GM18861 (cell line): ENCODE results near the gene FOXD4L3.
"Not testable (repeated sequence)": the region's sequence is repeated elsewhere in the genome, so short reads cannot be mapped to it uniquely, and the experiment has no call there.

Experiments used
- ATAC-seq: cut with Tn5 transposase; IDR thresholded peaks from one replicate; pipeline ENCODE4 v1.9.1; 2021; ENCODE audit not compliant: unreplicated experiment

Gene FOXD4L3

GRCh38 chr9:68343992-68344391 is 41.3 kb downstream of the FOXD4L3 start:
- not testable (repeated sequence) for ATAC-seq

- ATAC-seq = not testable (repeated sequence)
These were observed 49.0 kb downstream of the FOXD4L3 start for GRCh38 chr9:68351689-68352088.
